CD8-positive, alpha-beta memory T cell (primary cell): ENCODE results near the gene PGF. TPM values are rescaled to one million over a fixed set of nuclear protein-coding genes. Genes with fewer than 3 reads are reported as not detected.

Source experiments
- CTCF ChIA-PET: fragments of 350-600 bp; sonication (Branson Sonifier 250); formaldehyde crosslinking; loops from one replicate; lab custom pipeline; 2021; ENCODE audit warnings: antibody characterized with exemption; lab: Charles Lee
- POLR2A ChIA-PET: fragments of 350-600 bp; sonication (Branson Sonifier 250); formaldehyde crosslinking; loops from one replicate; lab custom pipeline; 2021; ENCODE audit warnings: antibody characterized with exemption; lab: Charles Lee
- DNase-seq, 5 donors: peaks; one replicate each; pipeline versions ENCODE4 v3.0.0 to v3.0.0-alpha.2; 2020 to 2022; ENCODE audit warnings: mixed read lengths in 1 of 5
- H3K27ac ChIP-seq: one replicate; pipeline ENCODE4 v1.7.0; 2013; ENCODE audit warnings: low read depth, mild to moderate bottlenecking, low read length, moderate library complexity
- H3K27me3 ChIP-seq: 2 replicates; pipeline ENCODE4 v1.7.0; 2013; ENCODE audit warnings: low read length, mild to moderate bottlenecking; ENCODE audit not compliant: insufficient read depth, poor library complexity, severe bottlenecking
- H3K36me3 ChIP-seq: 2 replicates; pipeline ENCODE4 v1.7.0; 2013; ENCODE audit warnings: mild to moderate bottlenecking, low read length, moderate library complexity; ENCODE audit not compliant: insufficient read depth
- H3K4me1 ChIP-seq: 2 replicates; pipeline ENCODE4 v1.7.0; 2013; ENCODE audit warnings: mild to moderate bottlenecking, low read length, moderate library complexity; ENCODE audit not compliant: insufficient read depth
- H3K4me3 ChIP-seq: 2 replicates; pipeline ENCODE4 v1.7.0; 2013; ENCODE audit warnings: mild to moderate bottlenecking, low read length
- H3K9me3 ChIP-seq: 2 replicates; pipeline ENCODE4 v1.7.0; 2013; ENCODE audit warnings: mild to moderate bottlenecking, low read length
- H3K27ac Mint-ChIP-seq, 8 donors: one replicate each; pipeline ENCODE4 v1.8.0; 2020 to 2021; ENCODE audit warnings: mixed read lengths in 8 of 8, mild to moderate bottlenecking in 6 of 8, inconsistent platforms in 3 of 8, moderate library complexity in 3 of 8
- H3K27me3 Mint-ChIP-seq, 2 donors: one replicate each; pipeline ENCODE4 v1.8.0; 2020 to 2021; ENCODE audit warnings: mixed read lengths in 2 of 2, mild to moderate bottlenecking in 1 of 2, moderate library complexity in 1 of 2
- H3K36me3 Mint-ChIP-seq, 3 donors: one replicate each; pipeline ENCODE4 v1.8.0; 2020 to 2021; ENCODE audit warnings: mixed read lengths in 3 of 3, inconsistent platforms in 1 of 3, mild to moderate bottlenecking in 1 of 3
- H3K4me1 Mint-ChIP-seq, 3 donors: one replicate each; pipeline ENCODE4 v1.8.0; 2020 to 2021; ENCODE audit warnings: mixed read lengths in 3 of 3, inconsistent platforms in 1 of 3, mild to moderate bottlenecking in 1 of 3
- H3K4me3 Mint-ChIP-seq, 7 donors: one replicate each; pipeline ENCODE4 v1.8.0; 2020 to 2021; ENCODE audit warnings: mixed read lengths in 7 of 7, mild to moderate bottlenecking in 6 of 7, moderate library complexity in 4 of 7, inconsistent platforms in 2 of 7
- H3K9me3 Mint-ChIP-seq, 5 donors: one replicate each; pipeline ENCODE4 v1.8.0; 2020 to 2022; ENCODE audit warnings: mixed read lengths in 5 of 5, mild to moderate bottlenecking in 3 of 5, moderate library complexity in 2 of 5, inconsistent platforms in 1 of 5
- polyA plus RNA-seq: library from polyadenylated mRNA; unstranded; fragments of 300-500 nt; fragmentation: Illumina TruSeq; gene quantifications from one replicate; pipeline ENCODE4 v1.2.3, GENCODE V29; 2021
- total RNA-seq, 2 experiments: library from RNA; stranded (reverse); gene quantifications; one replicate each; pipeline ENCODE4 v1.2.3, GENCODE V29; 2021

Gene PGF
- total and polyA plus RNA-seq, 3 experiments from 2014 or later, result 0.29 TPM; not detected in 2

DNA sequence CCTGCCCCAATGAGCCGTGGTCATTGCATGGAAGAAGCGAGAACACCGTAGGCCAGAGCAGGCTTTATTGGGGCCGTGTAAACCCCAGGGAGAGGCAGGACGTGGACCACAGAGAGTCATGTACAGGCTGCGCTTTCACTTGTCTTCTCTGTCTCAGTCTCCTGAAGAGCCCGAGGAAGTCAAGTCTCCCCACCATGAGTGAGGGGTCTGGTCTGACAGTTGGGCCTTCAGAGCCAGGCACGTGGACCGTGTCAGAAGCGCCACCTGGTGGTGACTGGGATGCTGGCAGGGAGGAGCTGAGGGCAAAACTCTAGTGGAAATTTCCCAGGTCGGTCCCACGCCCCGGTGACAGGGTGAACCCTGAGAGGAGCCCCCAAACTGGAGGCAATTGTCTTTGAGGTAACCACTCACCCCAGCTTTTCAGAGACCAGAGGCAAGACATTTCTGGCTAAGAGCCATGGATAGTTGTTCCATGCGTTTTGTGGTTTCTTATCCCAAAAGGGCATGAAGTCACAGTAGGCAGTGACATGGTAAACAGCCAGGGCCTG, 49.7 kb downstream of the PGF start:
- peaks cover 5 to 9% (median 8%) of the 10 kb centered on the region in 3 donors for H3K4me1 Mint-ChIP-seq
- H3K27me3 Mint-ChIP-seq, result no peaks in the 10 kb centered on the region
- Histone ChIP-seq H3K36me3 (peaks cover 24% of the 10 kb centered on the region), H3K9me3 (no peaks in the 10 kb centered on the region), H3K4me3 (no peak overlapping the region), H3K27ac (no peak overlapping the region), H3K27me3 (no peaks in the 10 kb centered on the region), H3K4me1 (no peaks in the 10 kb centered on the region)
- peak; percentile 61 to 85 (median 71) for DNase-seq
- H3K9me3 Mint-ChIP-seq, result no peaks in the 10 kb centered on the region
- H3K4me3 Mint-ChIP-seq, result no peak overlapping the region
- ChIA-PET POLR2A (interaction anchor here (0.6 to 1.0 kb wide), 2 partner anchors 45 to 297 kb away, joined by 3 to 8 read pairs; no protein-coding TSS in a partner anchor), CTCF (interaction anchor here (0.6 to 10.6 kb wide), 31 partner anchors 9 to 296 kb away, joined by 3 to 334 read pairs (median 5); partner anchors contain the start of genes DLST, PROX2, RPS6KL1 and YLPM1)
- H3K27ac Mint-ChIP-seq, result peak overlapping the region; percentile 19 to 90 (median 73)
- peaks cover 0 to 45% (median 4%) of the 10 kb centered on the region in 3 donors for H3K36me3 Mint-ChIP-seq

DNA sequence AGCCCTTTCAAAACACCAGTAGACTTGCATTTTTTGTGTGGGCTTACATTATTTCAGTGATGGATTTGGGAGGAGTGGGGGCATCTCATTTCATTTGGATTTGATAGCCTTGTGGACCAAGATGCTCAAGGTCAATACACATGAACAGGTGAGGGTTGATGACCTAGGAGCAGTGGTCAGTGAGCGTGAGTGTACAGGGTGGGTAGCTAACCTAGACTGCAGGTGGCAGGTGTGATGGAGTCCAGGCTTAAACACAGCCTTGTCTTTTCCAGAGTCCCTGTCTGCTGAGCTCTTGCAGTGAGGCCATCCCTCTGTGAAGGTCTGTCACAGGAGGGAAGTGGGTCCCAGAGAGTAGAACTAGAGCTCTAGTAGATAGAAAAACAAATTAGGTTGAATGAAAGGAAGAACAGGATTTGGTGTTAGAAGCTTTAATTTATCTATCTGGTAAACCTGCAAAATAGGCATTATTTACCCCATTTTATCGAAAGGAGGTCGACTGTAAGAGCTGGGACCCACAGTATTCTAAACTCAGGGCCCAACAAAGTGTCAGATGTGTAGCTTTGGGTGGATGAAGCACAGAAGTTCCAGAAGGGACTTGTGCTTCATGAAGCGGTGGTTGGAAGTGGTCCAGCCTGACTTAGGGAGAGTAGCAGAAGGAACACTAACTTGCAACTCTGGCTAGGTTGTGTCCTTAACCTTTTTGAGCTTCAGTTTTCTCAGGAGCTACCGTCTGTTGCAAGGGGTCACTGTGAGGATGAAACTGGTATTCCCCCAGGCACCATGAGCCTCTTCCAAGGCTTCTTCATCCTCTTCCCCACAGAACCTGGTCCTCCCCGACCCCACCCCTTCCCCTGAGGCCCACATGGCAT, 50.5 kb downstream of the PGF start:
- peaks cover 32% of the 10 kb centered on the region for H3K36me3 ChIP-seq
- peaks cover under 1 to 53% (median 8%) of the 10 kb centered on the region in 3 donors for H3K36me3 Mint-ChIP-seq
- no peaks in the 10 kb centered on the region for H3K9me3 Mint-ChIP-seq
- ChIA-PET POLR2A (interaction anchor here (1.0 to 1.4 kb wide), 2 partner anchors 44 to 296 kb away, joined by 3 to 5 read pairs; no protein-coding TSS in a partner anchor), CTCF (interaction anchor here (0.8 to 10.6 kb wide), 24 partner anchors 11 to 296 kb away, joined by 3 to 334 read pairs (median 5); partner anchors contain the start of genes DLST, PROX2, RPS6KL1 and YLPM1)
- no peaks in the 10 kb centered on the region for H3K27me3 Mint-ChIP-seq
- no peaks in the 10 kb centered on the region for H3K4me1 ChIP-seq
- DNase-seq, result no peak
- no peaks in the 10 kb centered on the region for H3K9me3 ChIP-seq
- peaks cover 5 to 9% (median 8%) of the 10 kb centered on the region in 3 donors for H3K4me1 Mint-ChIP-seq
- no peak overlapping the region for H3K27ac ChIP-seq
- H3K27ac Mint-ChIP-seq, result peak overlapping the region in 7 of 8 donors; percentile 37 to 92 (median 81)
- no peaks in the 10 kb centered on the region for H3K27me3 ChIP-seq
- no peak overlapping the region for H3K4me3 Mint-ChIP-seq
- no peak overlapping the region for H3K4me3 ChIP-seq

DNA sequence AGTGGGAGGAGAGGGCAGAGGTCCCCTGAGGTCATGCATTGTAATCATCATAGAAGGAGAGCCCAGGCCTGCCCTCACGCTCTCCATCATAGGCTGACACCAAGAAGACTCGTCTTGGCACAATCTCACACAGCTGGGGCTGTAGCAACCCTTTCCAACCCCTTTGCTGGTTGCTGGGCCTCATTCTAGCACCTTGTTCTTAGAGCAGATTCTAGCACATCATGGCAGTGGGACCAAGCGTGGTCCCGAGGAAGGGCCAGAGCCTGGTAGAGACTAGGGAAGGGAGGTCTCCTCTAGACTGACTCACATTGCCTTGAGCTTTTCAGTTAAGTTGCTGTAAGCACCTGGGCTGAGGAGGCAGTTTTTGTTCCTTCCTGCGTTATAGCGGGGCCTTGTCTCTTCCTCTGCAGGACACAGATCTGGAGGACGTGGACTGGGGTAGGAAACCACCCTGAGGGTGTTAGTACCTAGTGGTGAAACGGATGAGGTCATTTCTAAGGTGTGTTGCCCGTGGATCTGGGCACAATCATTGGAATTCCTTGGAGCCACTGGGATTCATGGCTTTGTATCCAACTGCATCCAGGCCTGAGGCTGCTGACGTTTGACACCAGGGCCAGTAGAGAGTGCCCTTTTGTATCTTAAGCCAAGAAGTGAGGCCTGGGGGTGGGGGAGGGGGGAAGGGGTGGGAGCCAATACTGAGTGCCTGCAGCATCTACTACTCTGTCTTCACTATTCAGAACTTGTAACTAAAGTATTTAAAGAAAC, 52.3 kb downstream of the PGF start:
- Mint-ChIP-seq H3K27me3 (no peaks in the 10 kb centered on the region), H3K4me1 (peaks cover 5 to 9% (median 8%) of the 10 kb centered on the region in 3 donors), H3K4me3 (no peak overlapping the region), H3K27ac (peak overlapping the region in 5 of 8 donors; percentile 15 to 92 (median 75)), H3K9me3 (no peaks in the 10 kb centered on the region), H3K36me3 (peaks cover 9 to 70% (median 19%) of the 10 kb centered on the region in 3 donors)
- H3K4me3 ChIP-seq, result no peak overlapping the region
- ChIA-PET CTCF (interaction anchor here (0.7 to 10.6 kb wide), 3 partner anchors 10 to 44 kb away, joined by 3 to 334 read pairs (median 4); no protein-coding TSS in a partner anchor), POLR2A (no interaction called here)
- DNase-seq, result no peak
- H3K27me3 ChIP-seq, result no peaks in the 10 kb centered on the region
- H3K27ac ChIP-seq, result no peak overlapping the region
- H3K4me1 ChIP-seq, result no peaks in the 10 kb centered on the region
- H3K9me3 ChIP-seq, result no peaks in the 10 kb centered on the region
- H3K36me3 ChIP-seq, result peaks cover 49% of the 10 kb centered on the region

DNA sequence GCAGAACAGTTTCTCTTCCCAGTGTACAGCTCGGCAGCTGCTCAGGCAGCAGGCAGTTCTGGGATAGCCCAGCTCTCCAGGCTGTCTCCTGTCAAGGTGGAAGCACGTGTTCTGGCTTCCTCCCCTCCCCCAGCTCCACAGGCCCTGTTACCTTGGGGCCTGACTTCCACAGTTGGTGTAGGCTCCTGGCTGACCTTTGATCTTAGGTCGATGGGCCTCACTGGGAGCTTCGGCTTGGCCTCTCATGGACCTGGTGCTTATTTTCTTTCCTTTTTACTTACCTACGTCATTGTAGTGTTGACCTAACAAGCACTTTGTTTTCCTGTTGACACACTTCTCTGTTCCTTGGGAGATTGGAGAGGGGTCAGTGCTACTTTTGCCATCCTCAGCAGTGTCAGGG, 56.7 kb downstream of the PGF start:
- no peak overlapping the region for H3K4me3 Mint-ChIP-seq

DNA sequence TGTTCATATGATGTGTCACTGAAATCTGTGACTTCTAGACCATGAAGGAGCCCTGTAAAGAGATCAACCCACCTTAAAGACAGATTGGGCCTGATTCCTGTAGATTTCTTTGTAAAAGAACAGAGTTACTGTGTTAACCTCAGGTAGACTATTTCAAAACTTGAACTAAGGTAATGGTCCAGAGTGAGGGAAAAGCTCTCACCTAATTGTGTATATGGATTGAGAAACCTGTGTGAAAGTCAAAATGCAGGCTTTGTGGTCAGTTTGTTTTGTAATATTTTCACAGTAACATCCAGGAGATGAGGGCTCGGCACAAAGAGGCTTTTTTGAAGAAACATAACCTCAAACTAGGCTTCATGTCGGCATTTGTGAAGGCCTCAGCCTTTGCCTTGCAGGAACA, 57.3 kb downstream of the PGF start:
- no peak overlapping the region for H3K4me3 ChIP-seq
- ChIA-PET CTCF (interaction anchor here (1.6 to 1.7 kb wide), 2 partner anchors 14 to 37 kb away, joined by 3 to 8 read pairs; no protein-coding TSS in a partner anchor), POLR2A (no interaction called here)
- Mint-ChIP-seq H3K4me3 (no peak overlapping the region), H3K4me1 (peaks cover 0 to 12% (median 0%) of the 10 kb centered on the region in 3 donors), H3K9me3 (no peaks in the 10 kb centered on the region), H3K36me3 (peaks cover 21 to 97% (median 32%) of the 10 kb centered on the region in 3 donors), H3K27ac (peak overlapping the region in 1 of 8 donors; percentile 7), H3K27me3 (no peaks in the 10 kb centered on the region)
- H3K4me1 ChIP-seq, result no peaks in the 10 kb centered on the region
- H3K27me3 ChIP-seq, result no peaks in the 10 kb centered on the region
- H3K27ac ChIP-seq, result no peak overlapping the region
- DNase-seq, result no peak
- no peaks in the 10 kb centered on the region for H3K9me3 ChIP-seq
- H3K36me3 ChIP-seq, result peaks cover 89% of the 10 kb centered on the region

More for the DNA sequence above, 56.7 kb downstream of the PGF start:
- no peak overlapping the region for H3K4me3 ChIP-seq
- no peaks in the 10 kb centered on the region for H3K9me3 ChIP-seq
- ChIA-PET POLR2A (no interaction called here), CTCF (interaction anchor here (1.6 kb wide), 1 partner anchor 38 kb away, joined by 8 read pairs; no protein-coding TSS in a partner anchor)
- Mint-ChIP-seq H3K4me1 (peaks cover 0 to 12% (median 0%) of the 10 kb centered on the region in 3 donors), H3K36me3 (peaks cover 21 to 96% (median 32%) of the 10 kb centered on the region in 3 donors), H3K27ac (peak overlapping the region in 4 of 8 donors; percentile 61 to 89 (median 76)), H3K9me3 (no peaks in the 10 kb centered on the region), H3K27me3 (no peaks in the 10 kb centered on the region)
- no peaks in the 10 kb centered on the region for H3K4me1 ChIP-seq
- no peak overlapping the region for H3K27ac ChIP-seq
- DNase-seq, result no peak
- peaks cover 85% of the 10 kb centered on the region for H3K36me3 ChIP-seq
- H3K27me3 ChIP-seq, result no peaks in the 10 kb centered on the region

DNA sequence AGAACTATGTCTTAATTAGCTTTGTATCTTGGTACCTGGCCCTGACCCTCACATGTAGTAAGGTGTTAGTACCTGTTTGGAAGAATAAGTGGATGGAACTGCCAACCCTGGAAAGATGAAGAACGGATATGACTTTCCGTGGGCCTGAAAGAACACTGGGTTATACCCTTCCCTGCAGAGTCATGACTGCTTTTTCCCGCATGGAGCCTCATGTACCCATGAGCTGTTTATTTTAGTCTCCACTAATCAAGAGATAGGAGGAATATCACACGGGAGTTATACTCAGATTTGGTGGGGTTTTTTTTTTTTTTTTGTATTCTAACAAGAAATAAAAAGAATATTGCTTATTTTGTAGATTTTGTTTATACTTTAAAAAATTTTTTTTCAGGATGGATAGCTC, 57.8 kb downstream of the PGF start:
- Mint-ChIP-seq H3K4me1 (peaks cover 0 to 12% (median 0%) of the 10 kb centered on the region in 3 donors), H3K27me3 (no peaks in the 10 kb centered on the region), H3K4me3 (no peak overlapping the region), H3K9me3 (no peaks in the 10 kb centered on the region), H3K36me3 (peaks cover 21 to 97% (median 32%) of the 10 kb centered on the region in 3 donors), H3K27ac (no peak overlapping the region)
- H3K27me3 ChIP-seq, result no peaks in the 10 kb centered on the region
- H3K27ac ChIP-seq, result no peak overlapping the region
- H3K4me3 ChIP-seq, result no peak overlapping the region
- DNase-seq, result no peak
- ChIA-PET CTCF (interaction anchor here (1.6 to 1.7 kb wide), 3 partner anchors 9 to 37 kb away, joined by 3 to 8 read pairs (median 8); no protein-coding TSS in a partner anchor), POLR2A (no interaction called here)
- peaks cover 89% of the 10 kb centered on the region for H3K36me3 ChIP-seq
- no peaks in the 10 kb centered on the region for H3K9me3 ChIP-seq
- H3K4me1 ChIP-seq, result no peaks in the 10 kb centered on the region

DNA sequence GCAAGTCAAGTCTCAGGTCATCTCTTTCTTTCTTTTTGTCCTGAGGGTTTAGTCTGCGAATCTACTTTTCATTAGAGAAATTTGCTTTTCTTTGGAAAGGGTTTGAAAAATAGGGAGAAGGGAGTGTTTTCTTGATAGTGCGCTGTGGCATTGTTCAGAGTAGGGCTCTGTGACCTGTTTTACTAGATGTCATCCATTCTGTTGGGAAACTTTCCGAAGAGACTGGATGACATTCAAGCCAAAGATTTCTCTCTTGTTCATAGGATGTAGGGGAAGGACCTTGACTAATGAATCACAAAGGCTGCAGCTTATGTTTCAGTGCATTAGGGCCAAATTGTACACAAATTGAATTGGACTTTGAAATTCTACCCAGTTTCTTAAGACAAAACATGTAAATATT, 59.0 kb downstream of the PGF start:
- no peak overlapping the region for H3K4me3 ChIP-seq
- H3K27ac Mint-ChIP-seq, result peak overlapping the region in 3 of 8 donors; percentile 4 to 38 (median 14)
- no peaks in the 10 kb centered on the region for H3K9me3 ChIP-seq
- ChIA-PET POLR2A (no interaction called here), CTCF (interaction anchor here (1.0 to 1.7 kb wide), 3 partner anchors 10 to 35 kb away, joined by 3 to 8 read pairs (median 3); no protein-coding TSS in a partner anchor)
- peaks cover 21 to 97% (median 32%) of the 10 kb centered on the region in 3 donors for H3K36me3 Mint-ChIP-seq
- no peaks in the 10 kb centered on the region for H3K4me1 ChIP-seq
- no peaks in the 10 kb centered on the region for H3K27me3 ChIP-seq
- H3K36me3 ChIP-seq, result peaks cover 83% of the 10 kb centered on the region
- H3K27ac ChIP-seq, result no peak overlapping the region
- H3K9me3 Mint-ChIP-seq, result no peaks in the 10 kb centered on the region
- peaks cover 0 to 12% (median 0%) of the 10 kb centered on the region in 3 donors for H3K4me1 Mint-ChIP-seq
- H3K27me3 Mint-ChIP-seq, result no peaks in the 10 kb centered on the region
- DNase-seq, result no peak
- H3K4me3 Mint-ChIP-seq, result no peak overlapping the region
